HCT116 (cell line): ENCODE results near the gene ACTC1. TPM values are rescaled to one million over a fixed set of nuclear protein-coding genes. Genes with fewer than 3 reads are reported as not detected.

Experiments used
- ATAC-seq: fragments of 200-7000 bp; cut with Tn5 transposase; 2 replicates; pipeline ENCODE4 v1.9.1; 2020; ENCODE audit warnings: mild to moderate bottlenecking, moderate library complexity
- BruUV-seq: library from RNA; stranded (reverse); fragments of 400-500 nt; replicated peaks from 2 replicates; lab custom pipeline; 2021; lab: Mats Ljungman, UMichigan
- CTCF ChIA-PET: fragments of 300-600 bp; sonication (Branson Sonifier 250); formaldehyde crosslinking; loops from one replicate; lab custom pipeline; 2021; ENCODE audit warnings: antibody characterized with exemption; lab: Charles Lee
- POLR2A ChIA-PET: fragments of 300-600, 350-600 bp; sonication (Branson Sonifier 250); formaldehyde crosslinking; loops from one replicate; lab custom pipeline; 2021; ENCODE audit warnings: antibody characterized with exemption; lab: Charles Lee
- RAD21 ChIA-PET, 2 experiments: fragments of 300-600 bp; sonication (Branson Sonifier 250); formaldehyde crosslinking; loops; one replicate each; lab custom pipeline; 2023; ENCODE audit warnings: low total read pairs in 2 of 2; ENCODE audit not compliant: uncharacterized antibody in 2 of 2, unreplicated experiment in 2 of 2, low non-redundant PET in 1 of 2; lab: Charles Lee
- DNase-seq: peaks from one replicate; pipeline ENCODE4 v3.0.0-alpha.2; 2010; ENCODE audit warnings: low read depth, low spot score
- H2AFZ ChIP-seq: fragments of 200-600 bp; shearing (Covaris generic), sonication (generic); 2 replicates; pipeline ENCODE4 v1.6.1; 2017; ENCODE audit warnings: low read depth, mixed run types, mixed read lengths, antibody characterized with exemption, low read length; ENCODE audit not compliant: poor library complexity, severe bottlenecking
- H3K27ac ChIP-seq: 2 replicates; pipeline ENCODE4 v1.5.1; 2012; ENCODE audit warnings: low read depth, low read length
- H3K27me3 ChIP-seq: fragments of 200-600 bp; sonication (generic); 2 replicates; pipeline ENCODE4 v1.6.1; 2016; ENCODE audit warnings: mixed run types, low read length, mixed read lengths; ENCODE audit not compliant: insufficient read depth
- H3K36me3 ChIP-seq, 2 experiments: fragments of 200-500 bp in 1 of 2; fragments of 200-600 bp in 1 of 2; sonication (Bioruptor generic) in 1 of 2; sonication (generic) in 1 of 2; 2 replicates each; pipeline versions ENCODE4 v1.5.1 to v1.6.1; 2014 to 2016; ENCODE audit warnings: low read length in 2 of 2, inconsistent platforms in 1 of 2, mixed read lengths in 1 of 2, mixed run types in 1 of 2; ENCODE audit not compliant: insufficient read depth in 2 of 2, control insufficient read depth in 1 of 2
- H3K4me1 ChIP-seq, 2 experiments: fragments of 200-600 bp in 1 of 2; sonication (generic) in 1 of 2; 2 replicates each; pipeline versions ENCODE4 v1.5.1 to v1.6.1; 2012 to 2017; ENCODE audit warnings: low read length in 2 of 2, inconsistent platforms in 1 of 2, mild to moderate bottlenecking in 1 of 2, mixed read lengths in 1 of 2, mixed run types in 1 of 2, moderate library complexity in 1 of 2; ENCODE audit not compliant: insufficient read depth in 2 of 2, control insufficient read depth in 1 of 2
- H3K4me2 ChIP-seq: fragments of 200-600 bp; sonication (generic); 2 replicates; pipeline ENCODE4 v1.6.1; 2017; ENCODE audit warnings: mixed run types, low read length, mixed read lengths
- H3K4me3 ChIP-seq, 2 experiments: fragments of 200-600 bp in 1 of 2; sonication (generic) in 1 of 2; replicated peaks in 1 of 2; 2 replicates each; pipeline ENCODE4 v1.5.1; 2011 to 2016; ENCODE audit warnings: low read length in 2 of 2, control low read depth in 1 of 2, low read depth in 1 of 2, mild to moderate bottlenecking in 1 of 2, mixed read lengths in 1 of 2, mixed run types in 1 of 2
- H3K79me2 ChIP-seq: fragments of 200-600 bp; sonication (generic); 2 replicates; pipeline ENCODE4 v1.6.1; 2017; ENCODE audit warnings: mild to moderate bottlenecking, mixed run types, low read length, moderate library complexity, mixed read lengths; ENCODE audit not compliant: insufficient read depth
- H3K9ac ChIP-seq: fragments of 200-600 bp; sonication (generic); 2 replicates; pipeline ENCODE4 v1.6.1; 2016; ENCODE audit warnings: low read length, mixed read lengths
- H3K9me2 ChIP-seq: fragments of 200-600 bp; sonication (generic), shearing (Covaris generic); 2 replicates; pipeline ENCODE4 v1.6.1; 2017; ENCODE audit warnings: mixed run types, mild to moderate bottlenecking, moderate library complexity; ENCODE audit not compliant: insufficient read depth
- H3K9me3 ChIP-seq, 2 experiments: fragments of 200-500 bp in 1 of 2; fragments of 200-600 bp in 1 of 2; sonication (Bioruptor generic) in 1 of 2; sonication (generic) in 1 of 2; 2 replicates each; pipeline ENCODE4 v1.6.1; 2014 to 2017; ENCODE audit warnings: low read length in 2 of 2, mixed read lengths in 2 of 2, inconsistent platforms in 1 of 2, low read depth in 1 of 2, mild to moderate bottlenecking in 1 of 2, mixed run types in 1 of 2, moderate library complexity in 1 of 2; ENCODE audit not compliant: control insufficient read depth in 1 of 2, insufficient read depth in 1 of 2
- H4K20me1 ChIP-seq: fragments of 200-600 bp; sonication (generic), shearing (Covaris generic); 2 replicates; pipeline ENCODE4 v1.6.1; 2017; ENCODE audit warnings: mixed run types, mild to moderate bottlenecking, moderate library complexity; ENCODE audit not compliant: insufficient read depth
- ATF3 ChIP-seq: IDR thresholded peaks from 2 replicates; pipeline ENCODE4 v1.6.1; 2012
- CEBPB ChIP-seq: IDR thresholded peaks from 2 replicates; pipeline ENCODE4 v1.6.1; 2012; ENCODE audit warnings: low read depth
- EGR1 ChIP-seq: IDR thresholded peaks from 2 replicates; pipeline ENCODE4 v1.6.1; 2012; ENCODE audit warnings: low read depth
- ELF1 ChIP-seq: IDR thresholded peaks from 2 replicates; pipeline ENCODE4 v1.6.1; 2012; ENCODE audit warnings: low read depth, borderline replicate concordance
- EZH2 ChIP-seq: fragments of 200-600 bp; sonication (generic); IDR thresholded peaks from 2 replicates; pipeline ENCODE4 v1.6.1; 2017; ENCODE audit warnings: antibody characterized with exemption, mixed run types
- EZH2phosphoT487 ChIP-seq: fragments of 200-600 bp; IDR thresholded peaks from 2 replicates; pipeline ENCODE4 v1.6.1; 2018; ENCODE audit warnings: antibody characterized with exemption, borderline replicate concordance
- JUND ChIP-seq: IDR thresholded peaks from 2 replicates; pipeline ENCODE4 v1.6.1; 2012
- MAX ChIP-seq: IDR thresholded peaks from 2 replicates; pipeline ENCODE4 v1.6.1; 2012
- POLR2A ChIP-seq: IDR thresholded peaks from 2 replicates; pipeline ENCODE4 v1.7.0; 2011; ENCODE audit warnings: borderline replicate concordance; ENCODE audit not compliant: insufficient read depth, insufficient read length; ENCODE audit errors: extremely low read depth
- RAD21 ChIP-seq: IDR thresholded peaks from 2 replicates; pipeline ENCODE4 v1.6.1; 2012; ENCODE audit warnings: low read depth, mild to moderate bottlenecking
- REST ChIP-seq: IDR thresholded peaks from 2 replicates; pipeline ENCODE4 v1.6.1; 2012; ENCODE audit warnings: low read depth
- SP1 ChIP-seq: IDR thresholded peaks from 2 replicates; pipeline ENCODE4 v1.6.1; 2012; ENCODE audit warnings: low read depth
- YY1 ChIP-seq: IDR thresholded peaks from 2 replicates; pipeline ENCODE4 v1.6.1; 2011; ENCODE audit warnings: low read length, low read depth, moderate library complexity, mild to moderate bottlenecking; ENCODE audit not compliant: insufficient replicate concordance; ENCODE audit errors: extremely low read depth
- ZBTB33 ChIP-seq: IDR thresholded peaks from 2 replicates; pipeline ENCODE4 v1.6.1; 2011; ENCODE audit warnings: mild to moderate bottlenecking, low read length, moderate library complexity; ENCODE audit not compliant: insufficient replicate concordance; ENCODE audit errors: extremely low read depth
- ZFX ChIP-seq: fragments of 450-650 bp; IDR thresholded peaks from 2 replicates; pipeline ENCODE4 v1.6.1; 2017
- intact Hi-C: fragments of 100-400 bp; cut with micrococcal nuclease; formaldehyde crosslinking; loops from 2 replicates; pipeline ENCODE4 v1.10.0; 2022
- total RNA-seq: library from RNA; stranded (reverse); gene quantifications from one replicate; pipeline ENCODE4 v1.2.1, GENCODE V29; 2021; ENCODE audit not compliant: unreplicated experiment

ACTC1 gene
- total RNA-seq, 1 experiment from 2014 or later, result not detected

- intact Hi-C loops, result no loop called here
- H3K27me3 ChIP-seq, result peaks cover 61% of the 10 kb centered on the region
- H3K9me3 ChIP-seq, result no peaks in the 10 kb centered on the region
- H3K79me2 ChIP-seq, result no peaks in the 10 kb centered on the region
- no peak overlapping the region for H3K4me2 ChIP-seq
- no TSS peak for BruUV-seq
- H3K9me2 ChIP-seq, result no peaks in the 10 kb centered on the region
- H3K4me1 ChIP-seq, result no peaks in the 10 kb centered on the region
- no peak for TF ChIP-seq JUND
- TF ChIP-seq, all 23 proteins: peak for 0
- ChIA-PET RAD21 (no interaction called here), POLR2A (no interaction called here), CTCF (no interaction called here)
- Histone ChIP-seq H2AFZ (no peak overlapping the region), H3K4me3 (no peak overlapping the region), H3K27ac (no peak overlapping the region), H3K9ac (no peak overlapping the region), H3K36me3 (no peaks in the 10 kb centered on the region), H4K20me1 (no peaks in the 10 kb centered on the region)
- ATAC-seq (no peak), DNase-seq (no peak)
Observed at GRCh38 chr15:34773917-34774316, 21.4 kb downstream of the ACTC1 start.

- no peak for DNase-seq
- Histone ChIP-seq H3K4me1 (no peaks in the 10 kb centered on the region), H3K27me3 (peaks cover 69% of the 10 kb centered on the region), H3K4me2 (no peak overlapping the region), H3K4me3 (no peak overlapping the region), H4K20me1 (no peaks in the 10 kb centered on the region), H3K36me3 (no peaks in the 10 kb centered on the region)
- POLR2A ChIA-PET, result no interaction called here
- no peak for TF ChIP-seq MAX
- no peak for TF ChIP-seq ZBTB33
- no peak for TF ChIP-seq YY1
- no peak for TF ChIP-seq POLR2A
- no peak for TF ChIP-seq EZH2
- no peak for TF ChIP-seq REST
- TF ChIP-seq EZH2phosphoT487, result no peak
- no peak for TF ChIP-seq JUND
- no peak for TF ChIP-seq ELF1
- TF ChIP-seq SP1, result no peak
- TF ChIP-seq ZFX, result no peak
- no peak for TF ChIP-seq EGR1
- no peak for TF ChIP-seq ATF3
- no peak for TF ChIP-seq CEBPB
- TF ChIP-seq RAD21, result no peak
- TF ChIP-seq, all 23 proteins: peak for 0
- Histone ChIP-seq H3K9ac (no peak overlapping the region), H3K27ac (no peak overlapping the region), H2AFZ (no peak overlapping the region), H3K79me2 (no peaks in the 10 kb centered on the region), H3K9me3 (no peaks in the 10 kb centered on the region), H3K9me2 (no peaks in the 10 kb centered on the region)
- RAD21 ChIA-PET, result no interaction called here
- BruUV-seq, result no TSS peak
- no peak for ATAC-seq
- intact Hi-C loops, result no loop called here
- CTCF ChIA-PET, result no interaction called here
Observed at GRCh38 chr15:34773013-34773412, 22.3 kb downstream of the ACTC1 start.
